CD4-positive, alpha-beta T cell (primary cell): Measurements from ENCODE around the gene CFDP1. TPM values are rescaled to one million over a fixed set of nuclear protein-coding genes. Genes with fewer than 3 reads are reported as not detected.

Experiments
- ATAC-seq: fragments of 200-7000 bp; cut with Tn5 transposase; one replicate; pipeline ENCODE4 v1.10.0; 2022; ENCODE audit warnings: mild to moderate bottlenecking; ENCODE audit not compliant: poor library complexity
- CTCF ChIA-PET: fragments of 350-600 bp; sonication (Branson Sonifier 250); formaldehyde crosslinking; loops from one replicate; lab custom pipeline; 2021; ENCODE audit warnings: antibody characterized with exemption, inconsistent platforms; lab: Charles Lee
- POLR2A ChIA-PET: fragments of 350-600 bp; sonication (Branson Sonifier 250); formaldehyde crosslinking; loops from one replicate; lab custom pipeline; 2021; ENCODE audit warnings: antibody characterized with exemption, inconsistent platforms; lab: Charles Lee
- DNase-seq, 14 experiments: peaks; one replicate each; pipeline ENCODE4 v3.0.0-alpha.2; 2013 to 2020; ENCODE audit warnings: mixed read lengths in 2 of 14
- H3K27ac ChIP-seq, 2 donors: one replicate each; pipeline versions ENCODE4 v1.5.1 to v1.7.0; 2013; ENCODE audit warnings: low read length in 2 of 2, low read depth in 1 of 2, mild to moderate bottlenecking in 1 of 2
- H3K27me3 ChIP-seq, 2 experiments: 1 replicate in 1 of 2; 2 replicates in 1 of 2; pipeline versions ENCODE4 v1.6.1 to v1.7.0; 2013; ENCODE audit warnings: low read length in 2 of 2, control low read depth in 1 of 2, mild to moderate bottlenecking in 1 of 2, moderate library complexity in 1 of 2; ENCODE audit not compliant: insufficient read depth in 2 of 2, control insufficient read depth in 1 of 2
- H3K36me3 ChIP-seq: one replicate; pipeline ENCODE4 v1.6.1; 2013; ENCODE audit warnings: low read length, control low read depth; ENCODE audit not compliant: insufficient read depth
- H3K4me1 ChIP-seq: one replicate; pipeline ENCODE4 v1.6.1; 2013; ENCODE audit warnings: low read length, control low read depth; ENCODE audit not compliant: insufficient read depth
- H3K4me3 ChIP-seq: one replicate; pipeline ENCODE4 v1.5.1; 2013; ENCODE audit warnings: mild to moderate bottlenecking, low read length, moderate library complexity
- H3K9me3 ChIP-seq, 2 experiments: 1 replicate in 1 of 2; 2 replicates in 1 of 2; pipeline versions ENCODE4 v1.6.1 to v1.7.0; 2013; ENCODE audit warnings: low read length in 2 of 2, mild to moderate bottlenecking in 2 of 2, control low read depth in 1 of 2, moderate library complexity in 1 of 2; ENCODE audit not compliant: control insufficient read depth in 1 of 2, insufficient read depth in 1 of 2
- H3K27ac Mint-ChIP-seq: one replicate; pipeline ENCODE4 v1.8.0; 2020; ENCODE audit warnings: mixed read lengths
- H3K27me3 Mint-ChIP-seq: one replicate; pipeline ENCODE4 v1.8.0; 2021; ENCODE audit warnings: mixed read lengths
- H3K36me3 Mint-ChIP-seq: one replicate; pipeline ENCODE4 v1.8.0; 2021; ENCODE audit warnings: low read depth, mixed read lengths
- H3K4me1 Mint-ChIP-seq: one replicate; pipeline ENCODE4 v1.8.0; 2021; ENCODE audit warnings: low read depth, mixed read lengths
- H3K4me3 Mint-ChIP-seq: one replicate; pipeline ENCODE4 v1.8.0; 2020; ENCODE audit warnings: mild to moderate bottlenecking, mixed read lengths
- H3K9me3 Mint-ChIP-seq: one replicate; pipeline ENCODE4 v1.8.0; 2020; ENCODE audit warnings: mixed read lengths
- intact Hi-C, 2 experiments: fragments of 100-400 bp; cut with DNase I in 1 of 2; cut with micrococcal nuclease in 1 of 2; formaldehyde crosslinking; loops; one replicate each; pipeline versions ENCODE4 v1.15.1 to v1.9.0; 2023 to 2025; cut with DNase I, micrococcal nuclease
- total RNA-seq, 174 experiments: library from RNA in 2 of 174; stranded (reverse) in 2 of 174; gene quantifications; one replicate each; pipeline ENCODE4 v1.2.3 and lab custom pipeline; 2021 to 2026
- TF ChIP-seq, protein P1 (sequence below): fragments of 200-600 bp; IDR thresholded peaks from one replicate; pipeline ENCODE4 v1.8.0; 2022; ENCODE audit warnings: antibody characterized with exemption, mild to moderate bottlenecking

Gene CFDP1
- total RNA-seq, 2 experiments from 2014 or later, result 23.0 to 25.5 TPM

DNA sequence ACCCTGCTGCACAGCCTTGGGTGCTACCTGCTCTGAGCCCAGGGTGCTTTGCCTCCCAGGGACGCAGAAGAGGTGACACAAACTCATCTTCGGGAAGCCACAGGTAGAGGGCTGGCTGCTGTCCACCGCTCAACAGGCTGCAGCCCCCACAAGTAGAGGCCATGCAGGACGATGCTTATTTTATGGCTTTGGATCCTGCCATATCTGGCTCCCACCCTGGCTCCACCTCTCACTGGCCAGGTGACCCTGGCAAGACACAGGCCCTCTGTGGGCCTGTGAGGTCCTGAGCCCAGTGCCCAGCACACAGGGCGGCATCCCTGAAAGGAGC is 170.5 kb downstream of the CFDP1 start:
- no peaks in the 10 kb centered on the region for H3K36me3 Mint-ChIP-seq

DNA sequence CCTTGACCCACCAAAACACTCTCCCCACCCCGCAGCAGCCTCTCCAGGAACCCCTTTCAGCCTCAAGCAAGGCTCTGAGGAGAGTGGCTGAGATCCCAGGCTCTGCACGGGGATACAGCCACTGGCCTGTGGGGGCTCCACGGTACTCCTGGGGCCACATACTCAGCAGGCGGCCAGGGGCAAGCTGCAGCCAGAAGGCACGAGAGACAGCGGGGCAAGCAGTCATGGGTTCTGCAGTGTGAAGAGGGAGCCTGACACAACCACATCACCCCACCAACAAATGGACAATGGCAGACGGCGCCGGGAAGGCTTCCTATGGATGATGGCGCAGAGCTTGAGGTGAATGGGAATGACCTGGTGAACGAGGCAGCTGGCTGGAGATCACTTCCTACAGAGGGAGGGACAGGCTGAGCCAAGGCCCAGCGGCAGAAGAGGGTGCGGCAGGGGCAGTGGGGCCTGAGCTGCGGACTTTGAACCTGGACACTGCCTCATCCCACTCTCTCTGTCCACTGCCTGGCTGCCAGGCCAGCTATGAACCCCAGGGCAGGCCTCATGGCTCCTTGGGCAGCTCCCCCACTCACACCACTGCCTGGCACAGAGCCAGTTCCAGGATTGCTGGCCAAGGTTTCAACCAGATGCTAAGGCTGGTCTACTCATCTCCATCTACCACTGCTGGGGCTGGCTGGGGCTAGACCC is 171.1 kb downstream of the CFDP1 start:
- Mint-ChIP-seq H3K36me3 (no peaks in the 10 kb centered on the region), H3K27ac (no peak overlapping the region), H3K9me3 (no peaks in the 10 kb centered on the region), H3K27me3 (peaks cover 55% of the 10 kb centered on the region), H3K4me3 (no peak overlapping the region), H3K4me1 (no peaks in the 10 kb centered on the region)
- intact Hi-C loops, result no loop called here
- Histone ChIP-seq H3K4me3 (no peak overlapping the region), H3K9me3 (peaks cover 0 to 20% of the 10 kb centered on the region in 2 experiments), H3K27ac (no peak overlapping the region), H3K4me1 (peaks cover 15% of the 10 kb centered on the region), H3K36me3 (no peaks in the 10 kb centered on the region), H3K27me3 (peaks cover 37 to 47% of the 10 kb centered on the region in 2 experiments)
- peak in 1 of 14 experiments; percentile 6 for DNase-seq
- CTCF ChIA-PET, result no interaction called here
- ATAC-seq, result no peak
- TF ChIP-seq, protein P1, sequence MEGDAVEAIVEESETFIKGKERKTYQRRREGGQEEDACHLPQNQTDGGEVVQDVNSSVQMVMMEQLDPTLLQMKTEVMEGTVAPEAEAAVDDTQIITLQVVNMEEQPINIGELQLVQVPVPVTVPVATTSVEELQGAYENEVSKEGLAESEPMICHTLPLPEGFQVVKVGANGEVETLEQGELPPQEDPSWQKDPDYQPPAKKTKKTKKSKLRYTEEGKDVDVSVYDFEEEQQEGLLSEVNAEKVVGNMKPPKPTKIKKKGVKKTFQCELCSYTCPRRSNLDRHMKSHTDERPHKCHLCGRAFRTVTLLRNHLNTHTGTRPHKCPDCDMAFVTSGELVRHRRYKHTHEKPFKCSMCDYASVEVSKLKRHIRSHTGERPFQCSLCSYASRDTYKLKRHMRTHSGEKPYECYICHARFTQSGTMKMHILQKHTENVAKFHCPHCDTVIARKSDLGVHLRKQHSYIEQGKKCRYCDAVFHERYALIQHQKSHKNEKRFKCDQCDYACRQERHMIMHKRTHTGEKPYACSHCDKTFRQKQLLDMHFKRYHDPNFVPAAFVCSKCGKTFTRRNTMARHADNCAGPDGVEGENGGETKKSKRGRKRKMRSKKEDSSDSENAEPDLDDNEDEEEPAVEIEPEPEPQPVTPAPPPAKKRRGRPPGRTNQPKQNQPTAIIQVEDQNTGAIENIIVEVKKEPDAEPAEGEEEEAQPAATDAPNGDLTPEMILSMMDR, result no peak
- POLR2A ChIA-PET, result no interaction called here

More for the DNA sequence above, 170.5 kb downstream of the CFDP1 start:
- Mint-ChIP-seq H3K4me1 (no peaks in the 10 kb centered on the region), H3K4me3 (peak overlapping the region; percentile 38), H3K27me3 (peaks cover 52% of the 10 kb centered on the region), H3K27ac (no peak overlapping the region), H3K9me3 (no peaks in the 10 kb centered on the region)
- ChIA-PET CTCF (no interaction called here), POLR2A (no interaction called here)
- no peak overlapping the region for H3K4me3 ChIP-seq
- peaks cover 0 to 20% of the 10 kb centered on the region in 2 experiments for H3K9me3 ChIP-seq
- TF ChIP-seq, protein P1, result no peak
- DNase-seq, result no peak
- H3K27me3 ChIP-seq, result peaks cover 36 to 52% of the 10 kb centered on the region in 2 experiments
- ATAC-seq, result no peak
- no peaks in the 10 kb centered on the region for H3K36me3 ChIP-seq
- peaks cover 15% of the 10 kb centered on the region for H3K4me1 ChIP-seq
- intact Hi-C loops, result no loop called here
- no peak overlapping the region for H3K27ac ChIP-seq

DNA sequence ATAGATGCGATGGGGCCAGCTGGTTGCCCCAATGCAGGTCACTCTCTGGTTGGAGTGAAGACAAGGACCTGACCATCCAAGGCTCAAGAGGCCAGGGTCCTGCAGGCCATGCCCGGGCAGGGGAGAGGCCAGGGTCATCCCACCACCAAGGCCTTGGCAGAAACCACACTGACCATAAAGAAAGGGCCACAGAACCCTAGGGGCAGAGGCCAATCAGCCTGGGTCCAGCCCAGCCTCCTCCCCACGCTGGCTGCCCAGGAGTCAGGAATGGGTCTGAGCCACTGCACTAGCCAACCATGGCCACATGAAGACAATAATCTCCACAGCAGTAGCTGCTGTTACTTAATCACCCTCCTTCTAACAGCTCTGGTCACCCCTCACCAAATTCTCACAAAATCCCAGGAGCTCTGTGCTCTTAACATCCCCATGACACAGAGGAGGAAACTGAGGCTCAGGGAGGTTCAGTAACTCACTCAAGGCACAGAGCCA is 171.7 kb downstream of the CFDP1 start:
- H3K36me3 Mint-ChIP-seq, result no peaks in the 10 kb centered on the region
- ATAC-seq, result no peak
- POLR2A ChIA-PET, result no interaction called here

More for the DNA sequence above, 171.7 kb downstream of the CFDP1 start:
- Mint-ChIP-seq H3K4me3 (no peak overlapping the region), H3K9me3 (no peaks in the 10 kb centered on the region), H3K4me1 (no peaks in the 10 kb centered on the region), H3K27ac (no peak overlapping the region), H3K27me3 (peaks cover 53% of the 10 kb centered on the region)
- Histone ChIP-seq H3K36me3 (no peaks in the 10 kb centered on the region), H3K27ac (no peak overlapping the region), H3K4me3 (no peak overlapping the region), H3K27me3 (peaks cover 39 to 42% of the 10 kb centered on the region in 2 experiments), H3K4me1 (peaks cover 15% of the 10 kb centered on the region), H3K9me3 (peaks cover 0 to 17% of the 10 kb centered on the region in 2 experiments)
- intact Hi-C loops, result no loop called here
- CTCF ChIA-PET, result no interaction called here
- TF ChIP-seq, protein P1, result no peak
- DNase-seq, result no peak
